ENCODE data around the gene ZNF483.

GRCh38 chr9:111524731-111525055 is 286 bp upstream of the ZNF483 start:
- no peak for TF ChIP-seq CTCF (optimal IDR thresholded peaks at IDR 0.05 in 1 of 3, IDR thresholded peaks at IDR 0.05 in 1 of 3, conservative IDR thresholded peaks at IDR 0.05 in 1 of 3; ENCODE audit: extremely low read depth in 1 of 3, insufficient read depth in 2 of 3, low read length in 3 of 3)
- TF ChIP-seq EZH2 (IDR thresholded peaks at IDR 0.05; ENCODE audit: low read length): no peak

All from keratinocyte (primary cell).